ENCODE results near the gene IQGAP3. TPM values are rescaled to one million over a fixed set of nuclear protein-coding genes. Genes with fewer than 3 reads are reported as not detected.

Gene IQGAP3
- total and polyA plus RNA-seq, 2 experiments from 2014 or later, result 11.9 to 31.8 TPM

DNA sequence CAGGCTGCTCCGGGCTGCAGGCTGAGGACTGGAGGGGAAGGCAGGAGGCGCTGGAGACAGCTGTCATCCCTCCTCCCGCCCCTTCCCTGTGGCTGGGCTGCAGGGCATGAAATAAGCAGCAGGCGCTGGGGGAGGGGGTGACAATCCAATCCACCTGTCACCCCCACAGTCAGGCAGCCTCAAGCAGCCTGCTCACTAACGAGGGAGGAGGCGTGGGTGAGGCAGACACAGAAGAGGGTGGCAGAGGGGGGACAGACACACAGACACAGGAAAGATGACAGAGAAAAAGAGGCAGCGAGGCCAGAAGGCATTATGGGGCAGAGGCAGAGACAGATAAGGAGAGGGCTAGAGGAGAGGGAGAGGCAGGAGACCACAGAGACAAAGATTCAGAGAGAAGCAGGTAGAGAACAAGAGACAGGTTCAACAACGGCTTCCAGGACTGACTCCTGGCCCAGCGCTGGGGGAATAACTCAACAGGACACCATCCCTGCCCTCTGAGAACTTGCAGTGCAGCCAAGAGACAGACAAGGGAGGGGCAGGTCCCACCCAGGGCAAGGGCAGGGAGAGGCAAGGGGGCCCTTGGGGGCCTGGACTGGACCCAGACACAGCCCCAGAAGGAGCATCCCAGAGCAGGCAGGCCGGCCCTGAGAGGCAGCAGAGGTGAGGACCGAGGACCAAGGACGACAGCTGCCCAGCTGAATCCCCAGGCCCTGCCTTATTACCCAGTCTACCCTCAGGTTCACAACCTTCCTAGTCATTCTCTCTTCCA lies 83.0 kb downstream of the IQGAP3 start:
- Histone ChIP-seq H4K20me1 (replicated peaks; ENCODE audit: insufficient read depth) (peaks cover 7% of the 10 kb centered on the region), H3K79me2 (replicated peaks; ENCODE audit: insufficient read depth) (peaks cover 57% of the 10 kb centered on the region), H3K27me3 (ENCODE audit: insufficient read depth) (no peaks in the 10 kb centered on the region), H3F3A (replicated peaks; ENCODE audit: low read depth) (no peaks in the 10 kb centered on the region), H3K9me2 (ENCODE audit: insufficient read depth) (no peaks in the 10 kb centered on the region), H3K4me1 (ENCODE audit: insufficient read depth) (peaks cover 42% of the 10 kb centered on the region), H3K4me3 (peak overlapping the region; percentile 53; the same call in 1 of the 2 replicates), H3K36me3 (ENCODE audit: insufficient read depth) (no peaks in the 10 kb centered on the region; the same call in 1 of the 2 replicates), H2AFZ (no peak overlapping the region), H3K27ac (ENCODE audit: low read depth) (no peak overlapping the region), H3K4me2 (peak overlapping the region; percentile 80)
- H3K36me3 Mint-ChIP-seq (ENCODE audit: low read depth), result peaks cover 3% of the 10 kb centered on the region; the same call in 2 of the 3 replicates
- H3K4me1 Mint-ChIP-seq, result peaks cover 61% of the 10 kb centered on the region
- H3K27ac Mint-ChIP-seq, result no peak overlapping the region
- peak overlapping the region; percentile 59; the same call in 2 of the 3 replicates for H3K4me3 Mint-ChIP-seq
- no peaks in the 10 kb centered on the region; the same call in 2 of the 3 replicates for H3K9me3 Mint-ChIP-seq
- H3K27me3 Mint-ChIP-seq (ENCODE audit: insufficient read depth, low read depth, poor library complexity), result peaks cover 14% of the 10 kb centered on the region
- ATAC-seq (peak; percentile 54), DNase-seq (ENCODE audit: low spot score) (peak; percentile 61)
- no peak for TF ChIP-seq EZH2phosphoT487 (IDR thresholded peaks at IDR 0.05; ENCODE audit: unreplicated experiment)
- TF ChIP-seq, protein P1, sequence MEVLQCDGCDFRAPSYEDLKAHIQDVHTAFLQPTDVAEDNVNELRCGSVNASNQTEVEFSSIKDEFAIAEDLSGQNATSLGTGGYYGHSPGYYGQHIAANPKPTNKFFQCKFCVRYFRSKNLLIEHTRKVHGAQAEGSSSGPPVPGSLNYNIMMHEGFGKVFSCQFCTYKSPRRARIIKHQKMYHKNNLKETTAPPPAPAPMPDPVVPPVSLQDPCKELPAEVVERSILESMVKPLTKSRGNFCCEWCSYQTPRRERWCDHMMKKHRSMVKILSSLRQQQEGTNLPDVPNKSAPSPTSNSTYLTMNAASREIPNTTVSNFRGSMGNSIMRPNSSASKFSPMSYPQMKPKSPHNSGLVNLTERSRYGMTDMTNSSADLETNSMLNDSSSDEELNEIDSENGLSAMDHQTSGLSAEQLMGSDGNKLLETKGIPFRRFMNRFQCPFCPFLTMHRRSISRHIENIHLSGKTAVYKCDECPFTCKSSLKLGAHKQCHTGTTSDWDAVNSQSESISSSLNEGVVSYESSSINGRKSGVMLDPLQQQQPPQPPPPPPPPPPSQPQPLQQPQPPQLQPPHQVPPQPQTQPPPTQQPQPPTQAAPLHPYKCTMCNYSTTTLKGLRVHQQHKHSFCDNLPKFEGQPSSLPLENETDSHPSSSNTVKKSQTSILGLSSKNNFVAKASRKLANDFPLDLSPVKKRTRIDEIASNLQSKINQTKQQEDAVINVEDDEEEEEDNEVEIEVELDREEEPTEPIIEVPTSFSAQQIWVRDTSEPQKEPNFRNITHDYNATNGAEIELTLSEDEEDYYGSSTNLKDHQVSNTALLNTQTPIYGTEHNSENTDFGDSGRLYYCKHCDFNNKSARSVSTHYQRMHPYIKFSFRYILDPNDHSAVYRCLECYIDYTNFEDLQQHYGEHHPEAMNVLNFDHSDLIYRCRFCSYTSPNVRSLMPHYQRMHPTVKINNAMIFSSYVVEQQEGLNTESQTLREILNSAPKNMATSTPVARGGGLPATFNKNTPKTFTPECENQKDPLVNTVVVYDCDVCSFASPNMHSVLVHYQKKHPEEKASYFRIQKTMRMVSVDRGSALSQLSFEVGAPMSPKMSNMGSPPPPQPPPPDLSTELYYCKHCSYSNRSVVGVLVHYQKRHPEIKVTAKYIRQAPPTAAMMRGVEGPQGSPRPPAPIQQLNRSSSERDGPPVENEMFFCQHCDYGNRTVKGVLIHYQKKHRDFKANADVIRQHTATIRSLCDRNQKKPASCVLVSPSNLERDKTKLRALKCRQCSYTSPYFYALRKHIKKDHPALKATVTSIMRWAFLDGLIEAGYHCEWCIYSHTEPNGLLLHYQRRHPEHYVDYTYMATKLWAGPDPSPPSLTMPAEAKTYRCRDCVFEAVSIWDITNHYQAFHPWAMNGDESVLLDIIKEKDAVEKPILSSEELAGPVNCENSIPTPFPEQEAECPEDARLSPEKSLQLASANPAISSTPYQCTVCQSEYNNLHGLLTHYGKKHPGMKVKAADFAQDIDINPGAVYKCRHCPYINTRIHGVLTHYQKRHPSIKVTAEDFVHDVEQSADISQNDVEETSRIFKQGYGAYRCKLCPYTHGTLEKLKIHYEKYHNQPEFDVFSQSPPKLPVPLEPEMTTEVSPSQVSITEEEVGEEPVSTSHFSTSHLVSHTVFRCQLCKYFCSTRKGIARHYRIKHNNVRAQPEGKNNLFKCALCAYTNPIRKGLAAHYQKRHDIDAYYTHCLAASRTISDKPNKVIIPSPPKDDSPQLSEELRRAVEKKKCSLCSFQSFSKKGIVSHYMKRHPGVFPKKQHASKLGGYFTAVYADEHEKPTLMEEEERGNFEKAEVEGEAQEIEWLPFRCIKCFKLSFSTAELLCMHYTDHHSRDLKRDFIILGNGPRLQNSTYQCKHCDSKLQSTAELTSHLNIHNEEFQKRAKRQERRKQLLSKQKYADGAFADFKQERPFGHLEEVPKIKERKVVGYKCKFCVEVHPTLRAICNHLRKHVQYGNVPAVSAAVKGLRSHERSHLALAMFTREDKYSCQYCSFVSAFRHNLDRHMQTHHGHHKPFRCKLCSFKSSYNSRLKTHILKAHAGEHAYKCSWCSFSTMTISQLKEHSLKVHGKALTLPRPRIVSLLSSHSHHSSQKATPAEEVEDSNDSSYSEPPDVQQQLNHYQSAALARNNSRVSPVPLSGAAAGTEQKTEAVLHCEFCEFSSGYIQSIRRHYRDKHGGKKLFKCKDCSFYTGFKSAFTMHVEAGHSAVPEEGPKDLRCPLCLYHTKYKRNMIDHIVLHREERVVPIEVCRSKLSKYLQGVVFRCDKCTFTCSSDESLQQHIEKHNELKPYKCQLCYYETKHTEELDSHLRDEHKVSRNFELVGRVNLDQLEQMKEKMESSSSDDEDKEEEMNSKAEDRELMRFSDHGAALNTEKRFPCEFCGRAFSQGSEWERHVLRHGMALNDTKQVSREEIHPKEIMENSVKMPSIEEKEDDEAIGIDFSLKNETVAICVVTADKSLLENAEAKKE (CRISPR knock-in tag; IDR thresholded peaks at IDR 0.05), result no peak
- TF ChIP-seq, protein P2, sequence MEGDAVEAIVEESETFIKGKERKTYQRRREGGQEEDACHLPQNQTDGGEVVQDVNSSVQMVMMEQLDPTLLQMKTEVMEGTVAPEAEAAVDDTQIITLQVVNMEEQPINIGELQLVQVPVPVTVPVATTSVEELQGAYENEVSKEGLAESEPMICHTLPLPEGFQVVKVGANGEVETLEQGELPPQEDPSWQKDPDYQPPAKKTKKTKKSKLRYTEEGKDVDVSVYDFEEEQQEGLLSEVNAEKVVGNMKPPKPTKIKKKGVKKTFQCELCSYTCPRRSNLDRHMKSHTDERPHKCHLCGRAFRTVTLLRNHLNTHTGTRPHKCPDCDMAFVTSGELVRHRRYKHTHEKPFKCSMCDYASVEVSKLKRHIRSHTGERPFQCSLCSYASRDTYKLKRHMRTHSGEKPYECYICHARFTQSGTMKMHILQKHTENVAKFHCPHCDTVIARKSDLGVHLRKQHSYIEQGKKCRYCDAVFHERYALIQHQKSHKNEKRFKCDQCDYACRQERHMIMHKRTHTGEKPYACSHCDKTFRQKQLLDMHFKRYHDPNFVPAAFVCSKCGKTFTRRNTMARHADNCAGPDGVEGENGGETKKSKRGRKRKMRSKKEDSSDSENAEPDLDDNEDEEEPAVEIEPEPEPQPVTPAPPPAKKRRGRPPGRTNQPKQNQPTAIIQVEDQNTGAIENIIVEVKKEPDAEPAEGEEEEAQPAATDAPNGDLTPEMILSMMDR (conservative IDR thresholded peaks at IDR 0.05; ENCODE audit: low read depth in 2 of 2), result peak in 1 of 2 experiments; percentile 43; a peak in 2 of 4 replicates
- TF ChIP-seq, protein P3, sequence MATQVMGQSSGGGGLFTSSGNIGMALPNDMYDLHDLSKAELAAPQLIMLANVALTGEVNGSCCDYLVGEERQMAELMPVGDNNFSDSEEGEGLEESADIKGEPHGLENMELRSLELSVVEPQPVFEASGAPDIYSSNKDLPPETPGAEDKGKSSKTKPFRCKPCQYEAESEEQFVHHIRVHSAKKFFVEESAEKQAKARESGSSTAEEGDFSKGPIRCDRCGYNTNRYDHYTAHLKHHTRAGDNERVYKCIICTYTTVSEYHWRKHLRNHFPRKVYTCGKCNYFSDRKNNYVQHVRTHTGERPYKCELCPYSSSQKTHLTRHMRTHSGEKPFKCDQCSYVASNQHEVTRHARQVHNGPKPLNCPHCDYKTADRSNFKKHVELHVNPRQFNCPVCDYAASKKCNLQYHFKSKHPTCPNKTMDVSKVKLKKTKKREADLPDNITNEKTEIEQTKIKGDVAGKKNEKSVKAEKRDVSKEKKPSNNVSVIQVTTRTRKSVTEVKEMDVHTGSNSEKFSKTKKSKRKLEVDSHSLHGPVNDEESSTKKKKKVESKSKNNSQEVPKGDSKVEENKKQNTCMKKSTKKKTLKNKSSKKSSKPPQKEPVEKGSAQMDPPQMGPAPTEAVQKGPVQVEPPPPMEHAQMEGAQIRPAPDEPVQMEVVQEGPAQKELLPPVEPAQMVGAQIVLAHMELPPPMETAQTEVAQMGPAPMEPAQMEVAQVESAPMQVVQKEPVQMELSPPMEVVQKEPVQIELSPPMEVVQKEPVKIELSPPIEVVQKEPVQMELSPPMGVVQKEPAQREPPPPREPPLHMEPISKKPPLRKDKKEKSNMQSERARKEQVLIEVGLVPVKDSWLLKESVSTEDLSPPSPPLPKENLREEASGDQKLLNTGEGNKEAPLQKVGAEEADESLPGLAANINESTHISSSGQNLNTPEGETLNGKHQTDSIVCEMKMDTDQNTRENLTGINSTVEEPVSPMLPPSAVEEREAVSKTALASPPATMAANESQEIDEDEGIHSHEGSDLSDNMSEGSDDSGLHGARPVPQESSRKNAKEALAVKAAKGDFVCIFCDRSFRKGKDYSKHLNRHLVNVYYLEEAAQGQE (IDR thresholded peaks at IDR 0.05; ENCODE audit: unreplicated experiment), result no peak
- TF ChIP-seq NANOG (IDR thresholded peaks at IDR 0.05; ENCODE audit: borderline replicate concordance), result no peak
- no peak for TF ChIP-seq STAT1 (IDR thresholded peaks at IDR 0.05; ENCODE audit: unreplicated experiment)
- no peak for TF ChIP-seq ZNF331 (CRISPR knock-in tag; IDR thresholded peaks at IDR 0.05; ENCODE audit: low read depth)
- TF ChIP-seq ZNF114 (CRISPR knock-in tag; IDR thresholded peaks at IDR 0.05), result no peak
- no peak for TF ChIP-seq JUNB (IDR thresholded peaks at IDR 0.05; ENCODE audit: unreplicated experiment)

All from GM23338 (cell line).